ENCODE results near the gene KRT39.
"Not testable (repeated sequence)": the region's sequence is repeated elsewhere in the genome, so short reads cannot be mapped to it uniquely, and the experiment has no call there.

Gene KRT39

DNA sequence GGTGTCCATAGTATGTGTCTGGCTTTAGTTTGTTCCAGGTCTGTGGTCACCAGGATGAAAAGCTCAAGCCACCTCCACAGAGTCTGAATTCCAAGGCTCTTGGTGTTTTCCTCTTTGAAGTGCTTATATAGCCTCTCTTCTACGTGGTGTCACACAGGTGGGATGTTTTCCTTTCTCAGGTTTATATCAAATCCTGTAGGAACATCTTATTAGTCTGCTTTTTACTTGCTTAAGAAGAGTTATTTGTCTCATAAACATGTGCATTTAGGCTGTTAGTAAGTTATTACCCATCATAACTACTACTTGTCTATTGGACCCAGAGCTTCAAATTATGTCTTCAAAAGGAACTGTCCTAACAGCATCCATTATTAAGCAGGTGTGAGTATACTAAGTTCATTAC, at the start of gene KRT39:
Gene KRT39 (minus strand): TSS at position 101 of the 400 bp plus-strand sequence. CDS start 92 bp downstream, at position 9.
- no peak for DNase-seq (ENCODE audit: low spot score)

DNA sequence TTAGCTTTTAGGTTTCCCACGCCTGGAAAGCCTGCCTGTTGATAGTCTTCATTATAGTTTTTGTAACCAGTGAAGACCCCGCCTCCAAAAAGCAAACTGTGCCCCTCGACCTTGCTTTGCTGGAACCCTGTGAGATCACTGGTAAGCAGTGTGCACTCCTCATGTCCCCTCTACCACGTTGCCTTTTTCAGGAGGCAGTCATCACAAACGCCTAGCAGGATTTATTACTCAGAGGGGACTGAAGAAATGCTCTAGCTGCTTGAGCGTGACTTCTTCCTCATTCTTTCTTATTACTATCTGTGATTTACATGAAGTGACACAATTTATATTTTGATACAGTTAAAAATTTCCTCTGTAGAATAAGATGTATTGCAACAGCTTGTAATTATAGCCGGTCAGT, 48.7 kb upstream of the KRT39 start:
- no peak for DNase-seq (ENCODE audit: low spot score)

DNA sequence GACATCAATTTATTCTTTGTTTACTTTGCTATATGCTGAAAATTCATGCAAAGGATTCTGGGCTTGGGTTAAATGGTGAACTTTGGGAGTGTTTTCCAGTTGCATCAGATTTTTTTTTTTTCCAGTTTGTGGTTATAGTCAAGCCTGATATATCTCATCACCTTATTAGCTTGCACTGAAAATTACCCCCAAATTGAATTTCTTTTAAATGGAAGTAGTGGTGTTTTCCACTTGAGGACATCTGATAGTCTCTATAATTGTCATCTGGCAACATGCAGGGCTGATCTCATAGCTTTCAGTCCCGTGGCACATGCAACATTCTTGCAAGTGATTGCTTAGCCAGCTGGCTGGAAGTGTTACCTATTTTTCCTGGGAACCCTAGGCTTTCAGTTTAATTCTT, 46.9 kb upstream of the KRT39 start:
- DNase-seq (ENCODE audit: low spot score) = no peak

DNA sequence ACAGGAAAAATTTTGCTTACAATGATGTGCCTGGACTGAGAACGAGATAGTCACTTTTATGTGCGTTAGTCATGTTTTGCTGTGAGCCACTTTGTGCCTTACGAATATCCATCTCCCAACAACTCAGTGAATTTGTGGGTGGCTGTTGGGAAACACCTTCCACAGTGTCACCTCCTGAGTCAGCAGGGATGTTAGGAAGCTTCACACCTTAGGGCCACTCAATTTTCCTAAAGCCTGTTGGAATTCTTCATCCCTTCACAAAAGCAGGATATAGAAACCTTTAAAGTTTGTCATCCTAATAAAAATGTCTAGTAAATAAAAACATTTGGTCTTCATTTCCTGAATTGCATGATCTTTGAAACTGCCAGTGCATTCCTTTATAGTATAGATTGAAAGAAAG, 46.4 kb upstream of the KRT39 start:
- no peak for DNase-seq (ENCODE audit: low spot score)

DNA sequence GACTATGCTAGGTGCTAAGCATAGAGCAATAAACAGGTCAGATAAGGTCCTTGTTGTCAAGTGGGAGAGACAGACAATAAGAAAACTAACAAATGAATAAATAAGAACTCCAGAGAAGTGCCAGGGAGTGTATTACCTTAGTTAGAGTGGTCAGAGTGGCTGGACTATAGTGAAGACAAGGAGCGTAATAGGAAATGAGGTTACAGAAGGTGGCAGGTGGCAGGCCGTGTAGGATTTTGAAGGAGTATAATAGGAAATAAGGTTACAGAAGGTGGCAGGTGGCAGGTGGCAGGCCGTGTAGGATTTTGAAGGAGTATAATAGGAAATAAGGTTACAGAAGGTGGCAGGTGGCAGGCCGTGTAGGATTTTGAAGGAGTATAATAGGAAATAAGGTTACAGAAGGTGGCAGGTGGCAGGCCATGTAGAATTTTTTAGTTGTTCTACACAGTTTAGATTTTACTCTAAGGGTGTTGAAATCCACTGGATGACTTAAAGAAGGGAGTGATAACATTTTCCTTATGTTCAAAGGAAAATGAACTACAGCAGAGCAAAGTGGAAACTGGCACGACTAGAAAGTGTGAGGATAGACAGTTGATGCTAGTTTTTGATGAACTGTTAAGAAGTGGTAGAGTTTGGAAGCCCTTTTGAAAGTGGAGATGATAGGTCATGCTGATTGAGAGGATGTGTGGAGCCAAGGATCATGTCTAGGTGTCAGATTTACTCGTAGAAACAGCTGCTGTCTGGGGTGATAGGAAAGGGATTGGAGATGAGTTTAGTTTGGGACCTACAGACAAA, 45.8 kb upstream of the KRT39 start:
- no peak for DNase-seq (ENCODE audit: low spot score)

DNA sequence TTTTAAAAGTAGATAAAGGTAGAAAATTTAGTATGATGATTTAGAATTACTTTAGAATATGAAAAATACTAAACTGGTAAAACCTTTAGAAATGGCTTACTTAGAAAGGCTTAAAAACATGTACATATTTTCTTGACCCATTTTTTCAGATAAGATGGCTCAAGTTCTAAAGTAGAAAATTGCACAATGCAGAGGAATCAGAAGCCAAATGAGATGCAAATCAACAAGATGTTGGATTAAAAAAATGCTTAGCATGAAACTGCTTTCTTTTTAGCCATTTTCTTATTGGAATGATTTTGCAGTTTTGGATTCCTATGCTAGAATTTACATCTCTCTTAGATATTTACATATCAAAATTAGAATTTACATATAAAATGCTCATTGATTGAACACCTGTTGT, 43.7 kb upstream of the KRT39 start:
- no peak for DNase-seq (ENCODE audit: low spot score)

DNA sequence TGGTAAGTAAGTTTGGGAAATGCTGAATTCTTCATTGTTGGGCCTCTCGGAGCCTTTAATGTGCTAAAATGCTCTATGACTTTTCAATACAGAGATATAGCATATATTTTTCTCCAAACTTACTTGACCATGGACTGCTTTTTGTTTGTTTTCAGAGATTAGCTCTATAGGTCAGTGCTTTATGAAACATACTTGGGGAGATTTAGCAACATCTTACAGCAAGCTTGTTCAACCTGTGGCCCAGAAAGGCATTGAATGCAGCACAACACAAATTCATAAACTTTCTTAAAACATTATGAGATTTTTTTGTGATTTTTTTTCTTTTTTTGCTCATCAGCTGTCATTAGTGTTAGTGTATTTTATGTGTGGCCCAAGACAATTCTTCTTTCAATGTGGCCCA, 43.2 kb upstream of the KRT39 start:
- no peak for DNase-seq (ENCODE audit: low spot score)

DNA sequence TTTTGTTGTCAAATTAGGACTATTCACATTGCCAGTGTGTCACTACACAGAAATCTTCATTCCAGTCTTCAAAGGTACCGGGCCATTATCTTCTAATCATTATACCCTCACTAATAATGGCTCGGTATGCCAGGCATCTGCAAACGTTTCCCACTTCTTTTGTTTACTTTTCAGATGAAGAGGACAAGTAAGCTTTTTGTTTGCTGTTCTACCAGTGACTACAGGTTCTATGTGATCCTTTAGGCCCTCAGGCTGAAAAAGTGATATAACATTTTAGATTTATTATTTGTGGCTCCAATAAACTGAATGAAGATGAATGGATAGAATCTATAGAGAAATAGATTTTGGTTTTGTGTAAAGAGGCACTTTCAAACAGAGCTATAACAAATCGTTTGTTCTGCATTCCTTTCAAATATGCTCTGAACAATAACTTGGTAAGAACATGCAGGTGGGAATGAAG, 42.6 kb upstream of the KRT39 start:
- no peak for DNase-seq (ENCODE audit: low spot score)

DNA sequence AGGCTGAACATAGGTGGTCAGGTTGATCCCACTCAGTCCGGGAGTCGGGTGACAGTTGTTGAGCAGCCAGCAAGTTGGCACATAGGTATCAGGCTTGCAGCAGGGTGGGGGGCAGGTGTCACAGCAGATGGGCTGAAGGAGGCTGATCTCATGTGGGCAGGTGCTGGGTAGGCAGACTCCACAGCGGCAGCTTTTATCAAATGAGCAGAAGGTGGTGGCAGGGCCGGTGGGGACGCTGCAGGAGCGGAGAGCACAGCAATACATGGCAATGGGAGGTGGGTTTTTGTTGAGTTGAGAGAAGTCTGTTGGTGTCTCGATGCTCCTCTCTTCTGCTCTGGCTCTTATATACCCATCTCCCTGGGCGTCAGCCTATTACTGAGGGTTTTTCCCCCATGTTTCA, 42.1 kb upstream of the KRT39 start, which contains the start of gene KRTAP3-1:
Gene KRTAP3-1 (minus strand): TSS at position 318 of the 400 bp plus-strand sequence. CDS start 54 bp downstream, at position 264.
- DNase-seq (ENCODE audit: low spot score) = no peak

DNA sequence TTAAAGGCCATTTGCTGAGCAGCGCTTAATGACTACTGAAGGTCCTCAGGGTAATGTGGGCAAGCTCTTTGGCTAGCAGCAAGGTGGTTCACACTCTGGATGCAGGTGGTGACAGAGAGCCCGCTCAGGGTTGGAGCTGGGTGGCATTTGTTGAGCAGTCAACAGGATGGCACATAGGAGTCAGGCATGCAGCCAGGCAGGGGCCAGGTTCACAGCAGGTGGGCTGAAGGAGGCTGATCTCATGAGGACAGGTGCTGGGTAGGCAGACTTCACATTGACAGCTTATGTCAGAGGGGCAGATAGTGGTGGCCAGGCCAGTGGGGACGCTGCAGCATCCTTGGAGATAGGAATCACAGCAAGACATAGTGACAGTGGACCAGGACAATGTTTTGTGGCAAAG, 37.6 kb upstream of the KRT39 start:
- DNase-seq (ENCODE audit: low spot score) = no peak

DNA sequence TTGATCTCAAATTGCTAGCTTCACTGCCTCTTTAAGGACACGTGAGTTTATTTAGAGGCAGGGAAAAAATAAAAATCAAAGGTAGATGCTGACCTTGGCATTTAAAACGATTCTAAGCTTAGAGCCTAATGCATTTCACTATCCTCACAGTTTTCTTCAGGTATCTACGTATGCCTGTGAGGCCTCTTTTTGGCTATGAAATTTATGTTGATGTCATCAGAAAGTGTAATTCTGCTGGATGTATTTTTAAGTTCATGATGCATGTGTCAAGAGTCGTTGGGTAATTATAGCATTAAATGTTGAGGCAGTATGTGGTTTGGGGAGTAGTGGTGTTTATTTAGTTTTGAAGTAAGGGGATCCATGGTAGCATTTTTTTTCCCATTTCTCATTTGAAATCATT, 37.2 kb upstream of the KRT39 start:
- no peak for DNase-seq (ENCODE audit: low spot score)

DNA sequence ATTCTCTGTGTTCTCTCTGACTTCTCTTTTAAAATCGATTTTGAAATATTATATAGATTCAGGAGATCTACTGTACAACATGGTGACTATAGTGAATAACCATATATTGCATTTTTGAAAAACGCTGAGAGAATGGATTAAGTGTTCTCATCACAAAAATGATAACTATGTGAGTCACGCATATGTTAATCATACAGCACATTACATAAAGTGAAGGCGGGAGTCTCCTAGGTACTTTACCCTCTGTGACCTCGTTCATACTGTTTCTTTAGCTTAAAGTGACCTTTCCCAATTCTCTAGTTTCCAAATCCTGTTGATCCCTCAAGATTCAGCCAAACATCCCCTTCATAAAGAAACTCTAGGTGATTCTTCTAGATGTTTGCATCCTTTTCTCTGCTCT, 36.1 kb upstream of the KRT39 start:
- DNase-seq (ENCODE audit: low spot score) = no peak

DNA sequence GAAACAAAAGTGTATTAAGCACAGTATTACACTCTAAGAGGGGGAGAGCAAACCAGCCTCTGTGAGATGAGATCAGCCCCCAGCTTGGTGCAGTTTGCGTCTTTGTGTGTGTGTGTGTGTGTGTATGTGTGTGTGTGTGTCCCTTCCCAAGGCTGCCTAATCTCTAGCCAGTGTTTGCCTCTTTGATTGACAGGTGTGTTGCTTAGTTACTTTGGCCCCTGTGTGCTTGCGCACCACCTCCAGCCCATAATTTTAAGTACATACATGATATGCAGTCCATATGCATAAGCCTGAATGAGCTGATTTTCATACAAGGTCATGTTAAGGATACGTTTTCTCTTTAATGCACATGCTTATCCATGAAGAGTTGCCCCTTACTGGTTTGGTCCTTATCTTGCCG, 35.0 kb upstream of the KRT39 start:
- DNase-seq (ENCODE audit: low spot score) = no peak

DNA sequence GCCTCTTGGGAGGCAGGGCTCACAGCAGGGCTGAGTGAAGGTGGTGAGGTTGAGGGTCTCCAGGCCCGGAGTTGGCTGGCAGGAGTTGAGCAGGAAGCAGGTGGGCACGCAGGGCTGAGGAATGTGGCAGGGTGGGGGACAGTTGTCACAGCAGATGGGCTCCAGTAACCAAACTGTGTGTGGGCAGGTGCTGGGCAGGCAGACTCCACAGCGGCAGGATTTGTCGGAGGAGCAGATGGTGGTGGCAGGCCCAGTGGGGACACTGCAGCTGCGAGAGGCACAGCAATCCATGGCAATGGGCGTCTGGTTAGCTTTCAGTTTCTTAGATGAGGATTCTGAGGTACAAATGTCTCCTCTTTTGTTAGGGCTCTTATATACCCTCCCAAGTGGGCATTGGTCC, 32.8 kb upstream of the KRT39 start, which contains the start of gene KRTAP3-2:
Gene KRTAP3-2 (minus strand): TSS at position 344 of the 400 bp plus-strand sequence. CDS start 53 bp downstream, at position 291.
- DNase-seq (ENCODE audit: low spot score) = not testable (repeated sequence)

DNA sequence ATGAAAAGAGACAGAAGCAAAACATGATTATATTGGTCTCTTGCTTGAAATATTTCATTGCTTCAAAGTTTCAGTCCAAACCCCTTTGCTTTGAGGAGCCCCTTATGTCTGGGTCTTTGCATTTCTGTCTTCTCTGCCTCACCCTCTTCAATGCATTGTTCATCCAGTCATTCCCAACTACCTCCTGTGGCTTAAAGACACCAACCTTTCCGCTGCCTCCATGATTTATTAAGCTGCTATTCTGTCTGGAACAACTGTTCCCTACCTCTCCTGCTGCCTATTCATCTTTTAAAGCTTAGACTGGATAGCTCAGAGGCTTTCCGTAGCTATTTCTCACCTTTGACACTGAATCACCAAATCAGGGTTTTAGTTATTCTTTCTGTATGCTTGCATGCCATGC, 30.6 kb upstream of the KRT39 start:
- no peak for DNase-seq (ENCODE audit: low spot score)

DNA sequence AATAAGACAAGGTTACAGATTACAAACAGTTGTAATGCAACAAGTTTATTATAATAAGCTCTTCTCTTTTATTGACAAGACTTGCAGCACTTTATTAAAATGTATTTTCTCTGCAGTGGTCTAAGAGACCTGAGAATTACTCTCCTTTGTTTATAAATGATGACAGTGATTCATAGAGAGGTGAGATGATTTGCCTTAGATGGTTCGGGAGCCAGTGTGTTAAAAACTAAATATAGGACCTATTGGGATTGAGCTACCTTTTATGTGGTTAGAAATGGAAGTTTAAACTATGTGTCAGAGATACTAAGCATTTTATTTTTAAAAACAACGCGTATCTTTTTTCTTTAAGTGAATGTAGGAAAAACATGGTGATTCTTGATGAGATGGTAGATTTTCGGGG, 30.1 kb upstream of the KRT39 start:
- no peak for DNase-seq (ENCODE audit: low spot score)

DNA sequence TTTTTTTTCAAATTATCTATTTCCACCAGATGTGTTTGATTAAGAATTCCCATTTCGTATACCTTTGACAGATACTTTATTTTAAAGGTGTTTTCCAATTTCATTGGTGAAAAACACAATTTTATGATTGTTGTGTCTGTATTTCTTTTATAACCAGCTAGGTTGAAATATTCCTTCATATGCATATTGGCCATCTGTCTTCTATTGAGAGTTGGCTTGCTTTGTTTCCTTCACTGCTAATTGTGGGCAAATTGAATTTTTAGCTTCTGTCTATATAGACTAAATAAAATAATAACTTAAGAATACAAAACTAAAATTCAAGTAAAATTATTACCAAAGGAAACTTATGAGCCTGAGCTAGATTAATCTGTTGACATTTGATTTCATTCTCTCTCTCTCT, 28.4 kb upstream of the KRT39 start:
- no peak for DNase-seq (ENCODE audit: low spot score)

DNA sequence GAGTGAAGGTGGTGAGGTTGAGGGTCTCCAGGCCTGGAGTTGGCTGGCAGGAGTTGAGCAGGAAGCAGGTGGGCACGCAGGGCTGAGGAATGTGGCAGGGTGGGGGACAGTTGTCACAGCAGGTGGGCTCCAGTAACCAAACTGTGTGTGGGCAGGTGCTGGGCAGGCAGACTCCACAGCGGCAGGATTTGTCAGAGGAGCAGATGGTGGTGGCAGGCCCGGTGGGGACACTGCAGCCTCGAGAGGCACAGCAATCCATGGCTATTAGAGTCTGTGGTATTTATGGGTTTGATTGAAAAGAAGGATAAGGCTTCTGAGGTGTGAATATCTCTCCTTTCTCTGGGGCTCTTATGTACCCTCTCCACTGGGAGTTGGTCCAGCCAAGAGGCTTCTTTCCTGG, 27.1 kb upstream of the KRT39 start, which contains the start of gene KRTAP3-3:
Gene KRTAP3-3 (minus strand): TSS at position 326 of the 400 bp plus-strand sequence. CDS start 67 bp downstream, at position 259.
- no peak for DNase-seq (ENCODE audit: low spot score)

DNA sequence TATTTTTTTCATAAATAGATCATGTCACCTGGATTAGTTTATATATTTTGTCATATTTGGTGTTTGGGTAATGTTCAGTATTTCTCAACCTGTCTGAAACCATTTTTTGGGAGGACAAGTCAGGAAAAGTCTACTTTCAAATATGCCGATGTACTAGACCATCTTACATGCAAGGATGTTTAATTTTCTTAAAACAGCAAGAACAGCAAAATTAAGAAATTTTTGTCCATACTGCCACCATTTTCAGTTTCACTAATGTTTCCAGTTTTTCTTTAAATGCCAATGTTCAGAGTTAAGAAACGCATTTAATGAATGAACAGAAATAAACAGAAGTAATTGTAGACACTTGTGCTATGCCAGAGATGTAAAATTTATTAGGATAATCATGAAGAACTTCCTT, 26.3 kb upstream of the KRT39 start:
- DNase-seq (ENCODE audit: low spot score) = no peak

DNA sequence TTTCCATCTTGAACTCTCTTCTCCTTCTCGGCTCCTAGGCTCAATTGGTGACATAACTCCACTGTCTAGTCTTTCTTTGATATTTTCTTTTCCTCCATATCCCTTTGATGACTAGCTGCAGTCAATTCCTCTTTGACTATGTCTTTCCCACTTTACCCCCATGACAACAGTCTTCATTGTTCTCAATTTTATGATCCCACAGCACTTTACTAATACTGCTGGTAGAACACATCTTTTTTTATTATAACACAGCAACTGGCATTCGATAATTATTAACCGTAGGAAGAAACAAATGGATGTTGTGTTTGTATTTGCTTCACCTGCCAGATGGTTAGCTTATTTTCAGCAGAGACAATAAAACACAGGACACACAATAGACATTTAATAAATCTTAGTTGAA, 25.9 kb upstream of the KRT39 start:
- DNase-seq (ENCODE audit: low spot score) = no peak

DNA sequence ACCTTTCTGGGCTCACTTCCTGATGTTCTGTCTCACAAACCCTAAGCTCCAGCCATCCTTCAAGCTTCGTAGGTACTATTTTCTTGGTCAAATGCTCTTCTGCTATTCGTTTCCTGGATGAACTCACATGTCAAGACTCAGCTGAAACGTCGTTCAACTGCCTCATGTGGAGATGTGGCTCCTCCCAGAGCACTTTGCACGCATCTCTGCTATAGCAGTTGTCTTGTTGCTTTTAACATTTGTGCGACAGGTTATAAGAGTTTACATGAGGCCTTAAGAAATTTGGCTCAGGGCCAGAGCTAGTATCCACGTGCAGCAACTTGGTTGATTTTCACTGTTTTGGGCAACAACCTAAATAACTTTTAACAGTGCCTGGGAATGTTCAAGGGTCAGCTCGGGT, 20.2 kb upstream of the KRT39 start:
- no peak for DNase-seq (ENCODE audit: low spot score)

DNA sequence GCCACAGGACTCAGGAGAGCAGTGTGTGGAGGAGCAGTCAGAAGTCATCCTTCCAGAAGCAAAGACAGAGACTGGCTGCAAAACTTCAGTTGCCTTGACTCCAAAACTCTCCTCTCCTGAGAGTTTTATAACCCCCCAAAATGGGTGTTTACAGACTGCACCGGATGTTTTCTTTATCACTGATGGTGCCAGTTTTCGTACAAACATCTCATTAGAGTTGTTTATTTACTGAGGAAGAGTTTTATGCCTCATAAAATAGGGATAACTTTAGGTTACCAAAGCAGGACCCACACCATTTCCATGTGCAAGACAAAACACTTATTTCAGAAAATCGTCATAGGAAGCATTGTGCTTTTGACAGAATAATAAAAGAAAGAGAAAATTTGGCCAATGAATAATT, 17.5 kb upstream of the KRT39 start, which contains the start of gene KRT40:
Gene KRT40 (minus strand): TSS at position 101 of the 400 bp plus-strand sequence. CDS start 53 bp downstream, at position 48.
- DNase-seq (ENCODE audit: low spot score) = no peak

DNA sequence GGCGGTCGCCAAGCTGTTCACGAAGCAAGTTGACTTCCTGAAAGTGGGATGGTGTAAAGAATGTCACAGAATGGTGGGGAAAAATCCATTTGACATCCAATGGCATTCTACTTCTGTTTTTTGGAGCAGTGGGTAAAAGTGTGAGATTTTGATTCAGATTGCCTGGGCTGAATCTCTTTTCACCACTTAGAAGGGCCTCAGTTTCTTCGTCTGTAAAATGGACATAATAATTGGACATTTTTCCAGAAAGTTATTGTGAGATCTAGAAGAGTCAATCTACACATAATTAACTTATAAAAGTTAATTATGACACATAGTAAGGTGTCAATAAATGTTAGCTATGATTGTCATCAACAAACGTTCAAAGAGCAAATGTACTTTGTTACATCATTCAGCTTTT, 14.4 kb upstream of the KRT39 start:
- no peak for DNase-seq (ENCODE audit: low spot score)

DNA sequence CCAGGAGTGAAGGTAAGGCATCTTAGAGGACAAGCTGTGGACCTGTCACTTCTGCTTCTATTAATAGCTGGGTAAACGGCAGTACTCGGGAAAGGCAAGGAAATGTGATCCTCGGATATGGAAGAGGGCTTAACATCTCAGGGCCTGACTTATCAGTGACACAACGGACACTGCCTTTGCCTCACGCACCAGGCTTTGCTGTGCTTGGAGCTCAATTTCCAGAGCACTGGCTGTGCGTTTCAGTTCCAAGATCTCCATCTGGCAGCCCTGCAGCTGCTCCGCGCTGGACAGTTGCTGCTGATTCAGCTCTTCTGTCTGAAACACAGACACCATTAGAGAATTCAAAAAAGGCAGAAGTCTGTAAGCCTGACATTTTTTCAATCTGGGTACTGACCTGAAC, 13.8 kb upstream of the KRT39 start:
- DNase-seq (ENCODE audit: low spot score) = no peak

Measured in NAMALWA (cell line).